ENCODE measurements around the gene ADGRG6.

The ADGRG6 gene

GRCh38 chr6:142286088-142286409 lies 15.8 kb upstream of the ADGRG6 start:
- no peak for TF ChIP-seq Cebpa-rat (IDR thresholded peaks at IDR 0.05)
- H3K27ac ChIP-seq, result no peak overlapping the region
- H3K4me2 ChIP-seq, result no peak overlapping the region

GRCh38 chr6:142289687-142290086 lies 12.1 kb upstream of the ADGRG6 start:
- no peak overlapping the region for H3K4me3 ChIP-seq
- H3K4me2 ChIP-seq, result no peak overlapping the region
- peaks cover 0 to 10% (median 0%) of the 10 kb centered on the region in 10 experiments; a peak in 6 of 20 replicates for H3K4me1 ChIP-seq
- no peak overlapping the region for H3K27ac ChIP-seq
- no peaks in the 10 kb centered on the region for H4K20me1 ChIP-seq
- TF ChIP-seq Cebpa-rat (IDR thresholded peaks at IDR 0.05), result no peak
- H3K9me3 ChIP-seq (replicated peaks in 1 of 11), result no peaks in the 10 kb centered on the region
- H3K36me3 ChIP-seq, result no peaks in the 10 kb centered on the region
- H3K27me3 ChIP-seq, result no peaks in the 10 kb centered on the region
- no peak overlapping the region for H3K9ac ChIP-seq

More at GRCh38 chr6:142286088-142286409, 15.8 kb upstream of the ADGRG6 start:
- H3K4me1 ChIP-seq, result no peaks in the 10 kb centered on the region
- no peaks in the 10 kb centered on the region for H4K20me1 ChIP-seq
- peaks cover 0 to 1% (median 0%) of the 10 kb centered on the region in 11 experiments; a peak in 5 of 22 replicates for H3K9me3 ChIP-seq (replicated peaks in 1 of 11)
- H3K9ac ChIP-seq, result no peak overlapping the region
- no peaks in the 10 kb centered on the region for H3K27me3 ChIP-seq
- H3K4me3 ChIP-seq, result no peak overlapping the region
- H3K36me3 ChIP-seq, result no peaks in the 10 kb centered on the region

GRCh38 chr6:142290851-142291250 lies 11.0 kb upstream of the ADGRG6 start:
- no peaks in the 10 kb centered on the region for H3K36me3 ChIP-seq
- no peaks in the 10 kb centered on the region for H3K27me3 ChIP-seq
- no peak overlapping the region for H3K4me2 ChIP-seq
- H4K20me1 ChIP-seq, result no peaks in the 10 kb centered on the region
- H3K9ac ChIP-seq, result no peak overlapping the region
- peaks cover 0 to 18% (median 0%) of the 10 kb centered on the region in 10 experiments; a peak in 6 of 20 replicates for H3K4me1 ChIP-seq
- TF ChIP-seq Cebpa-rat (IDR thresholded peaks at IDR 0.05), result no peak
- H3K4me3 ChIP-seq, result no peak overlapping the region
- no peaks in the 10 kb centered on the region for H3K9me3 ChIP-seq (replicated peaks in 1 of 11)
- no peak overlapping the region for H3K27ac ChIP-seq

GRCh38 chr6:142291512-142291911 lies 10.3 kb upstream of the ADGRG6 start:
- Histone ChIP-seq H3K27me3 (no peaks in the 10 kb centered on the region), H3K27ac (no peak overlapping the region), H4K20me1 (no peaks in the 10 kb centered on the region)

GRCh38 chr6:142292166-142292924 lies 9.5 kb upstream of the ADGRG6 start:
- no peak overlapping the region for H3K27ac ChIP-seq
- no peaks in the 10 kb centered on the region for H3K9me3 ChIP-seq (replicated peaks in 1 of 11)
- no peak overlapping the region for H3K4me3 ChIP-seq
- H4K20me1 ChIP-seq, result no peaks in the 10 kb centered on the region
- peak in 3 of 11 experiments; percentile 6 to 16 (median 12); a peak in 2 of 22 replicates for TF ChIP-seq Cebpa-rat (IDR thresholded peaks at IDR 0.05)
- H3K4me1 ChIP-seq, result peaks cover 0 to 22% (median 0%) of the 10 kb centered on the region in 10 experiments; a peak in 6 of 20 replicates
- no peak overlapping the region for H3K4me2 ChIP-seq
- H3K9ac ChIP-seq, result no peak overlapping the region
- no peaks in the 10 kb centered on the region for H3K36me3 ChIP-seq
- H3K27me3 ChIP-seq, result no peaks in the 10 kb centered on the region

More at GRCh38 chr6:142291512-142291911, 10.3 kb upstream of the ADGRG6 start:
- TF ChIP-seq Cebpa-rat (IDR thresholded peaks at IDR 0.05), result no peak
- Histone ChIP-seq H3K9ac (no peak overlapping the region), H3K4me2 (no peak overlapping the region), H3K4me1 (peaks cover 0 to 18% (median 0%) of the 10 kb centered on the region in 10 experiments; a peak in 6 of 20 replicates), H3K4me3 (no peak overlapping the region), H3K9me3 (replicated peaks in 1 of 11) (no peaks in the 10 kb centered on the region), H3K36me3 (no peaks in the 10 kb centered on the region)

- H3K9ac ChIP-seq, result no peak overlapping the region
- H3K9me3 ChIP-seq (replicated peaks in 1 of 11), result no peaks in the 10 kb centered on the region
- H3K4me2 ChIP-seq, result no peak overlapping the region
- no peaks in the 10 kb centered on the region for H3K27me3 ChIP-seq
- TF ChIP-seq Cebpa-rat (IDR thresholded peaks at IDR 0.05), result no peak
- no peaks in the 10 kb centered on the region for H3K36me3 ChIP-seq
- H3K4me3 ChIP-seq, result no peak overlapping the region
- peaks cover 0 to 30% (median 0%) of the 10 kb centered on the region in 10 experiments; a peak in 7 of 20 replicates for H3K4me1 ChIP-seq
- H4K20me1 ChIP-seq, result no peaks in the 10 kb centered on the region
- no peak overlapping the region for H3K27ac ChIP-seq
Measured at GRCh38 chr6:142293121-142293520, 8.7 kb upstream of the ADGRG6 start.

- Histone ChIP-seq H3K4me1 (peaks cover 0 to 34% (median 0%) of the 10 kb centered on the region in 10 experiments; a peak in 7 of 20 replicates), H3K9me3 (replicated peaks in 1 of 11) (no peaks in the 10 kb centered on the region), H3K4me3 (no peak overlapping the region), H3K27ac (peak overlapping the region in 2 of 11 experiments; percentile 36 to 40; a peak in 4 of 22 replicates), H3K9ac (no peak overlapping the region), H4K20me1 (no peaks in the 10 kb centered on the region), H3K36me3 (no peaks in the 10 kb centered on the region), H3K27me3 (no peaks in the 10 kb centered on the region), H3K4me2 (peak overlapping the region in 2 of 11 experiments; percentile 65 to 66; a peak in 4 of 22 replicates)
- no peak for TF ChIP-seq Cebpa-rat (IDR thresholded peaks at IDR 0.05)
Measured at GRCh38 chr6:142294679-142295078, 7.1 kb upstream of the ADGRG6 start.

- peaks cover 11 to 18% (median 13%) of the 10 kb centered on the region in 11 experiments for H3K9me3 ChIP-seq (replicated peaks in 1 of 11)
- no peaks in the 10 kb centered on the region for H4K20me1 ChIP-seq
- H3K4me3 ChIP-seq, result no peak overlapping the region
- no peak overlapping the region for H3K27ac ChIP-seq
- no peaks in the 10 kb centered on the region for H3K27me3 ChIP-seq
- peaks cover 0 to 34% (median 0%) of the 10 kb centered on the region in 10 experiments; a peak in 7 of 20 replicates for H3K4me1 ChIP-seq
- no peak for TF ChIP-seq Cebpa-rat (IDR thresholded peaks at IDR 0.05)
- no peak overlapping the region for H3K9ac ChIP-seq
- peak overlapping the region in 1 of 11 experiments; percentile 36; a peak in 1 of 22 replicates for H3K4me2 ChIP-seq
- H3K36me3 ChIP-seq, result no peaks in the 10 kb centered on the region
Measured at GRCh38 chr6:142296975-142297604, 4.7 kb upstream of the ADGRG6 start.

- H3K4me2 ChIP-seq, result peak overlapping the region in 2 of 11 experiments; percentile 11 to 36; a peak in 2 of 22 replicates
- no peak for TF ChIP-seq Cebpa-rat (IDR thresholded peaks at IDR 0.05)
Measured at GRCh38 chr6:142297605-142297995, 4.2 kb upstream of the ADGRG6 start.

More at GRCh38 chr6:142297605-142297995, 4.2 kb upstream of the ADGRG6 start:
- peaks cover 11 to 21% (median 17%) of the 10 kb centered on the region in 11 experiments for H3K9me3 ChIP-seq (replicated peaks in 1 of 11)
- H3K27ac ChIP-seq, result no peak overlapping the region
- H3K9ac ChIP-seq, result no peak overlapping the region
- H3K4me1 ChIP-seq, result peaks cover 0 to 34% (median 0%) of the 10 kb centered on the region in 10 experiments; a peak in 7 of 20 replicates
- H3K4me3 ChIP-seq, result no peak overlapping the region
- no peaks in the 10 kb centered on the region for H4K20me1 ChIP-seq
- H3K27me3 ChIP-seq, result no peaks in the 10 kb centered on the region
- no peaks in the 10 kb centered on the region for H3K36me3 ChIP-seq
